ENCODE results near the gene SLC10A3.

The SLC10A3 gene

DNA sequence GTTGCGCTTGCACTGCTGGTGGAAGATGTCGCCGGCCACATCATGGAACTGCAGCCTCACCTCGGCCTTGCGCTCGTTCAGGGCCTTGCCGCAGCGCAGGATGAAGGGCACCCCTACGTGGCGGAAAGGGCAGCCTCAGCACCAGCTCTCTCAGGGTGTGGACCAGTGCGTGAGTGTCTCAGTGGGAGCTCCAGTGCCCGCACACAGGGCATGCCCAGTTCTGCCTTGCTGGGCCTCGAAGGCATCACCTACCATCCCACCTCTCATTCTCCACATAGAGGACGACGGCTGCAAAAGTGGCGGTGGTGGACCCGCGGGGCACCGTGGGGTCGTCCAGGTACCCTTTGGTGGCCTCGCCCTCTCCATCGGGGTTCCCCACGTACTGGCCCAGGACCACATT is 42.3 kb upstream of the SLC10A3 start:
- TF ChIP-seq FOXP2 (optimal IDR thresholded peaks at IDR 0.05; ENCODE audit: borderline replicate concordance, extremely low read depth, extremely low read length, insufficient read depth) = no peak
- no peak for TF ChIP-seq TAF1 (IDR thresholded peaks at IDR 0.05; ENCODE audit: borderline replicate concordance, insufficient read depth, low read length)
- no peak for TF ChIP-seq POLR2AphosphoS5 (IDR thresholded peaks at IDR 0.05; ENCODE audit: low read depth, low read length)
- no peak for TF ChIP-seq SIN3A (IDR thresholded peaks at IDR 0.05; ENCODE audit: borderline replicate concordance, insufficient read depth, low read length)
- TF ChIP-seq, protein P1, sequence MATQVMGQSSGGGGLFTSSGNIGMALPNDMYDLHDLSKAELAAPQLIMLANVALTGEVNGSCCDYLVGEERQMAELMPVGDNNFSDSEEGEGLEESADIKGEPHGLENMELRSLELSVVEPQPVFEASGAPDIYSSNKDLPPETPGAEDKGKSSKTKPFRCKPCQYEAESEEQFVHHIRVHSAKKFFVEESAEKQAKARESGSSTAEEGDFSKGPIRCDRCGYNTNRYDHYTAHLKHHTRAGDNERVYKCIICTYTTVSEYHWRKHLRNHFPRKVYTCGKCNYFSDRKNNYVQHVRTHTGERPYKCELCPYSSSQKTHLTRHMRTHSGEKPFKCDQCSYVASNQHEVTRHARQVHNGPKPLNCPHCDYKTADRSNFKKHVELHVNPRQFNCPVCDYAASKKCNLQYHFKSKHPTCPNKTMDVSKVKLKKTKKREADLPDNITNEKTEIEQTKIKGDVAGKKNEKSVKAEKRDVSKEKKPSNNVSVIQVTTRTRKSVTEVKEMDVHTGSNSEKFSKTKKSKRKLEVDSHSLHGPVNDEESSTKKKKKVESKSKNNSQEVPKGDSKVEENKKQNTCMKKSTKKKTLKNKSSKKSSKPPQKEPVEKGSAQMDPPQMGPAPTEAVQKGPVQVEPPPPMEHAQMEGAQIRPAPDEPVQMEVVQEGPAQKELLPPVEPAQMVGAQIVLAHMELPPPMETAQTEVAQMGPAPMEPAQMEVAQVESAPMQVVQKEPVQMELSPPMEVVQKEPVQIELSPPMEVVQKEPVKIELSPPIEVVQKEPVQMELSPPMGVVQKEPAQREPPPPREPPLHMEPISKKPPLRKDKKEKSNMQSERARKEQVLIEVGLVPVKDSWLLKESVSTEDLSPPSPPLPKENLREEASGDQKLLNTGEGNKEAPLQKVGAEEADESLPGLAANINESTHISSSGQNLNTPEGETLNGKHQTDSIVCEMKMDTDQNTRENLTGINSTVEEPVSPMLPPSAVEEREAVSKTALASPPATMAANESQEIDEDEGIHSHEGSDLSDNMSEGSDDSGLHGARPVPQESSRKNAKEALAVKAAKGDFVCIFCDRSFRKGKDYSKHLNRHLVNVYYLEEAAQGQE (IDR thresholded peaks at IDR 0.05; ENCODE audit: insufficient read depth in 1 of 2, low read depth in 2 of 2, low read length in 2 of 2) = no peak

GRCh38 chrX:154531626-154532025 is 41.2 kb upstream of the SLC10A3 start:
- TF ChIP-seq SIN3A (IDR thresholded peaks at IDR 0.05; ENCODE audit: borderline replicate concordance, insufficient read depth, low read length) (no peak), TAF1 (IDR thresholded peaks at IDR 0.05; ENCODE audit: borderline replicate concordance, insufficient read depth, low read length) (no peak), FOXP2 (optimal IDR thresholded peaks at IDR 0.05; ENCODE audit: borderline replicate concordance, extremely low read depth, extremely low read length, insufficient read depth) (no peak)

- TF ChIP-seq TAF1 (IDR thresholded peaks at IDR 0.05; ENCODE audit: borderline replicate concordance, insufficient read depth, low read length) (no peak), SIN3A (IDR thresholded peaks at IDR 0.05; ENCODE audit: borderline replicate concordance, insufficient read depth, low read length) (no peak), FOXP2 (optimal IDR thresholded peaks at IDR 0.05; ENCODE audit: borderline replicate concordance, extremely low read depth, extremely low read length, insufficient read depth) (no peak), POLR2AphosphoS5 (IDR thresholded peaks at IDR 0.05; ENCODE audit: low read depth, low read length) (no peak)
- TF ChIP-seq, protein P1 (IDR thresholded peaks at IDR 0.05; ENCODE audit: insufficient read depth in 1 of 2, low read depth in 2 of 2, low read length in 2 of 2) = no peak
Measured at GRCh38 chrX:154530286-154530685, 39.9 kb upstream of the SLC10A3 start.

- TF ChIP-seq POLR2AphosphoS5 (IDR thresholded peaks at IDR 0.05; ENCODE audit: low read depth, low read length) (no peak), SIN3A (IDR thresholded peaks at IDR 0.05; ENCODE audit: borderline replicate concordance, insufficient read depth, low read length) (no peak), TAF1 (IDR thresholded peaks at IDR 0.05; ENCODE audit: borderline replicate concordance, insufficient read depth, low read length) (no peak), FOXP2 (optimal IDR thresholded peaks at IDR 0.05; ENCODE audit: borderline replicate concordance, extremely low read depth, extremely low read length, insufficient read depth) (no peak)
- TF ChIP-seq, protein P1 (IDR thresholded peaks at IDR 0.05; ENCODE audit: insufficient read depth in 1 of 2, low read depth in 2 of 2, low read length in 2 of 2) = no peak
Measured at GRCh38 chrX:154529206-154529612, 38.8 kb upstream of the SLC10A3 start.

DNA sequence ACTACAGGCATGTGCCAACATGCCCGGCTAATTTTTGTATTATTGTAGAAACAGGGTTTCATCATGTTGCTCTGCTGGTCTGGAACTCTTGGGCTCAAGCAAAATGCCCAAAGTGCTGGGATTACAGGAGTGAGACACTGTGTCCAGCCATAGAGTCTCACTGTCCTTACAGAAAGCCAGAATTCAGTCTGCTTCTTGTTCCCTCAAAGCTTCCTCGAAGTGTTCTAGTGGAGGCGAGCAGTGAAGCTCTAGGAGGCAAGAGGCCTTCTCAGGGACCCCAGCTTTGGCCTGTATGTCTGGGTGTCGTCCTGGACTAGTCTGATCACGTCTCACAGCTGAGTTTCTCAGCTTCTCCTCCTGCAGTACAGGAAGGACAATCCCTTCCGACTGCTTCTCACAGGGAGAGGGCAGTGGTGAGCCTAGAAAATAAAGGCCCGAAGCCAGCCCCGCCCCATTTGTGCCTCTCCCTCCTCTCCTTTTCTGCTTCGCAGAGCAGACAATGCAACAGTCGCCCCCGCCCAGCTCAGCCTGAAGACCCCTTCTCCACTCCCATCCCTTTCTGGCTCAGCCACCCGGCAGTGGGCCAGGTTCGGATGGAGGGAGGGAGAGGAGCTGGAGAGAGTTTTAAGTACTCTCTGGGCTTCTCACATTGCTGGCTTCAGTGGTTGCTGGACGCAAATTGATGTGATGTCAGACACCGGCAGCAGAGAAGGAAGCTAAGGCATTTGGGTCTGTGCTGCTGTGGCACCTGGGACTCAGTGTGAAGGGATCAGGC is 36.7 kb upstream of the SLC10A3 start:
- TF ChIP-seq SIN3A (IDR thresholded peaks at IDR 0.05; ENCODE audit: borderline replicate concordance, insufficient read depth, low read length) (peak; percentile 25; the same call in 1 of the 2 replicates), FOXP2 (optimal IDR thresholded peaks at IDR 0.05; ENCODE audit: borderline replicate concordance, extremely low read depth, extremely low read length, insufficient read depth) (no peak), POLR2AphosphoS5 (IDR thresholded peaks at IDR 0.05; ENCODE audit: low read depth, low read length) (peak; percentile 61; the same call in 1 of the 2 replicates), TAF1 (IDR thresholded peaks at IDR 0.05; ENCODE audit: borderline replicate concordance, insufficient read depth, low read length) (0 out of 2 replicates have a peak, but pooled peaks have one; percentile 44)
- TF ChIP-seq, protein P1 (IDR thresholded peaks at IDR 0.05; ENCODE audit: insufficient read depth in 1 of 2, low read depth in 2 of 2, low read length in 2 of 2) = no peak

Data from PFSK-1 (cell line).